BJ (cell line): Measurements from ENCODE around the gene LRRC45. TPM values are rescaled to one million over a fixed set of nuclear protein-coding genes. Genes with fewer than 3 reads are reported as not detected.

Experiments used
- CTCF ChIA-PET: fragments of 350-600 bp; formaldehyde crosslinking; extraction: SDS; loops from one replicate; lab custom pipeline; 2021; ENCODE audit warnings: antibody characterized with exemption, inconsistent platforms; lab: Yijun Ruan, JAX
- POLR2A ChIA-PET: fragments of 300-600 bp; sonication (Branson Sonifier 250); formaldehyde crosslinking; extraction: SDS; loops from one replicate; lab custom pipeline; 2021; ENCODE audit warnings: antibody characterized with exemption; lab: Charles Lee
- DNase-seq: peaks from one replicate; pipeline ENCODE4 v3.0.0-alpha.2; 2011; ENCODE audit warnings: low read depth
- H3K27me3 ChIP-seq: 2 replicates; pipeline ENCODE4 v1.6.0; 2011; ENCODE audit warnings: low read length; ENCODE audit not compliant: control insufficient read depth, insufficient read depth
- H3K36me3 ChIP-seq: 2 replicates; pipeline ENCODE4 v1.5.1; 2011; ENCODE audit warnings: low read length; ENCODE audit not compliant: control insufficient read depth, insufficient read depth
- H3K4me3 ChIP-seq: 2 replicates; pipeline ENCODE4 v1.5.1; 2011; ENCODE audit warnings: low read depth, mild to moderate bottlenecking, control low read depth, low read length
- polyA plus RNA-seq: library from polyadenylated mRNA; depleted of rRNA; stranded (reverse); fragments of >200 nt; gene quantifications from 2 replicates; pipeline ENCODE4 v1.2.3, GENCODE V29; 2011
- TF ChIP-seq, protein P1 (sequence below): IDR thresholded peaks from 2 replicates; pipeline ENCODE4 v1.5.1; 2011; ENCODE audit warnings: low read depth, mild to moderate bottlenecking, control low read depth, inconsistent platforms, low read length, moderate library complexity; ENCODE audit not compliant: insufficient read depth

LRRC45 gene
- polyA plus RNA-seq, 1 experiment: 6.0 TPM

GRCh38 chr17:82076018-82076784, 53.1 kb downstream of the LRRC45 start:
- POLR2A ChIA-PET: no interaction called here
- no peaks in the 10 kb centered on the region for H3K27me3 ChIP-seq
- CTCF ChIA-PET: interaction anchor here (0.5 to 0.6 kb wide), 2 partner anchors 117 to 246 kb away, joined by 3 read pairs; no protein-coding TSS in a partner anchor
- no peak for DNase-seq
- H3K36me3 ChIP-seq: peaks cover 25% of the 10 kb centered on the region
- no peak overlapping the region for H3K4me3 ChIP-seq
- TF ChIP-seq, protein P1, sequence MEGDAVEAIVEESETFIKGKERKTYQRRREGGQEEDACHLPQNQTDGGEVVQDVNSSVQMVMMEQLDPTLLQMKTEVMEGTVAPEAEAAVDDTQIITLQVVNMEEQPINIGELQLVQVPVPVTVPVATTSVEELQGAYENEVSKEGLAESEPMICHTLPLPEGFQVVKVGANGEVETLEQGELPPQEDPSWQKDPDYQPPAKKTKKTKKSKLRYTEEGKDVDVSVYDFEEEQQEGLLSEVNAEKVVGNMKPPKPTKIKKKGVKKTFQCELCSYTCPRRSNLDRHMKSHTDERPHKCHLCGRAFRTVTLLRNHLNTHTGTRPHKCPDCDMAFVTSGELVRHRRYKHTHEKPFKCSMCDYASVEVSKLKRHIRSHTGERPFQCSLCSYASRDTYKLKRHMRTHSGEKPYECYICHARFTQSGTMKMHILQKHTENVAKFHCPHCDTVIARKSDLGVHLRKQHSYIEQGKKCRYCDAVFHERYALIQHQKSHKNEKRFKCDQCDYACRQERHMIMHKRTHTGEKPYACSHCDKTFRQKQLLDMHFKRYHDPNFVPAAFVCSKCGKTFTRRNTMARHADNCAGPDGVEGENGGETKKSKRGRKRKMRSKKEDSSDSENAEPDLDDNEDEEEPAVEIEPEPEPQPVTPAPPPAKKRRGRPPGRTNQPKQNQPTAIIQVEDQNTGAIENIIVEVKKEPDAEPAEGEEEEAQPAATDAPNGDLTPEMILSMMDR: no peak

- no peak for DNase-seq
- H3K36me3 ChIP-seq: peaks cover 30% of the 10 kb centered on the region
- H3K4me3 ChIP-seq: no peak overlapping the region
- TF ChIP-seq, protein P1: no peak
- ChIA-PET CTCF (interaction anchor here (0.5 to 0.6 kb wide), 2 partner anchors 117 to 245 kb away, joined by 3 read pairs; no protein-coding TSS in a partner anchor), POLR2A (interaction anchor here (0.5 kb wide), 1 partner anchor 26 kb away, joined by 4 read pairs; no protein-coding TSS in a partner anchor)
- H3K27me3 ChIP-seq: no peaks in the 10 kb centered on the region
These were observed 53.9 kb downstream of the LRRC45 start for GRCh38 chr17:82076785-82077591.

DNA sequence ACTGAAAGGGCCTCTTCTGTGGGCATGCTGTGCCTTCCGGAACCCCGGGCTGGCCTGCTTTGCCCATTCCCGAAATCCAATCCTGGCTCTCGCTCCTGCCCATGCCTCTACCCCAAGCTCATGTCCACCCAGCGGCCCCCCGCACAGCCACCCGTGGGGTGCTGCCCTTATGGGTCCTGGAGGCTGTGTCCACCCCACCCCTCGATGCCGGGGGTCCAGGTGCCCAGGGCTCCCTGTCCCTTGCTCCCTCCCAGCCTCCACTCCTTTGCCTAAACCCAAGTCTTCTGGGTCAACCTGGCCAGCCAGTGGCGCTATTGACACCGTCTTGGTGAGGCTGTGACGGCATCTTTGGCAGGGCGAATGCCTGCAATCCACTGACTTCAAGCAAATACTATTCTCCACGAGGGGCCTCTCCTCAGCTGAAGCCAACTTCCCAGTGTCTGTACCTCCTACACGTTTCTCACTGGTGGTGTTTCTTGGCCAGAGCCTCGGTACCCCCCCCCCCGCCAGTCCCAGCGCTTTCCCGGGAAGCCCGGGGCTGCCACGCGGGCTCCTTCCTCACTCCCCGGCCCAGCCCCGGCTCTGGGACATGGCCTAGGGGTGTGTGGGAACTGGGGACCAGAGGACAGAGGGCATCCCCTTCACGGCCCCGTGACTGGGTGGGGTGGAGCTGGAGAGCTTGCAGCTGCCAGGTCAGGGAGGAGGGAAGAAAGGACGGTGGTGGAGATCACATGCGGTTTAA, 54.7 kb downstream of the LRRC45 start:
- TF ChIP-seq, protein P1: no peak
- Histone ChIP-seq H3K36me3 (peaks cover 36% of the 10 kb centered on the region), H3K4me3 (no peak overlapping the region), H3K27me3 (no peaks in the 10 kb centered on the region)
- ChIA-PET CTCF (interaction anchor here (1.0 kb wide), 1 partner anchor 118 kb away, joined by 3 read pairs; no protein-coding TSS in a partner anchor), POLR2A (interaction anchor here (0.5 kb wide), 1 partner anchor 25 kb away, joined by 4 read pairs; no protein-coding TSS in a partner anchor)
- no peak for DNase-seq

GRCh38 chr17:82078433-82078832, 55.3 kb downstream of the LRRC45 start:
- DNase-seq: no peak
- ChIA-PET POLR2A (no interaction called here), CTCF (interaction anchor here (1.0 kb wide), 1 partner anchor 119 kb away, joined by 3 read pairs; no protein-coding TSS in a partner anchor)
- no peaks in the 10 kb centered on the region for H3K27me3 ChIP-seq
- TF ChIP-seq, protein P1: no peak
- H3K36me3 ChIP-seq: peaks cover 43% of the 10 kb centered on the region
- H3K4me3 ChIP-seq: no peak overlapping the region
